GM23248 (cell line): ENCODE measurements around the gene CIROP. TPM values are rescaled to one million over a fixed set of nuclear protein-coding genes. Genes with fewer than 3 reads are reported as not detected.

ENCODE experiments used
- DNase-seq: peaks from one replicate; pipeline ENCODE4 v3.0.0-alpha.2; 2015
- H2AFZ ChIP-seq: fragments of 200-600 bp; sonication (generic); 2 replicates; pipeline ENCODE4 v1.6.1; 2016; ENCODE audit warnings: antibody characterized with exemption
- H3F3A ChIP-seq: fragments of 200-600 bp; sonication (generic); 2 replicates; pipeline ENCODE4 v1.6.1; 2016; ENCODE audit warnings: mild to moderate bottlenecking, antibody characterized with exemption, mixed run types; ENCODE audit not compliant: insufficient read depth
- H3K27ac ChIP-seq: fragments of 200-600 bp; sonication (generic); 2 replicates; pipeline ENCODE4 v1.5.1; 2016; ENCODE audit warnings: mild to moderate bottlenecking
- H3K27me3 ChIP-seq: fragments of 200-600 bp; sonication (generic); replicated peaks from 2 replicates; pipeline ENCODE4 v1.6.1; 2016; ENCODE audit warnings: mild to moderate bottlenecking; ENCODE audit not compliant: insufficient read depth
- H3K36me3 ChIP-seq: fragments of 200-600 bp; sonication (generic); 2 replicates; pipeline ENCODE4 v1.6.1; 2016; ENCODE audit warnings: low read depth, mild to moderate bottlenecking
- H3K4me1 ChIP-seq: fragments of 200-600 bp; sonication (generic); 2 replicates; pipeline ENCODE4 v1.6.1; 2016; ENCODE audit warnings: mild to moderate bottlenecking; ENCODE audit not compliant: insufficient read depth
- H3K4me2 ChIP-seq: fragments of 200-600 bp; sonication (generic); one replicate; pipeline ENCODE4 v1.6.1; 2016; ENCODE audit warnings: mild to moderate bottlenecking; ENCODE audit not compliant: unreplicated experiment
- H3K4me3 ChIP-seq: fragments of 200-600 bp; sonication (generic); 2 replicates; pipeline ENCODE4 v1.5.1; 2016; ENCODE audit warnings: mild to moderate bottlenecking
- H3K79me2 ChIP-seq: fragments of 200-600 bp; sonication (generic); 2 replicates; pipeline ENCODE4 v1.6.1; 2016; ENCODE audit warnings: mild to moderate bottlenecking; ENCODE audit not compliant: insufficient read depth
- H3K9ac ChIP-seq: fragments of 200-600 bp; sonication (generic); 2 replicates; pipeline ENCODE4 v1.6.1; 2016; ENCODE audit warnings: mild to moderate bottlenecking
- H3K9me2 ChIP-seq: fragments of 200-600 bp; sonication (generic); 2 replicates; pipeline ENCODE4 v1.6.1; 2016; ENCODE audit warnings: mixed run types, mild to moderate bottlenecking, moderate library complexity; ENCODE audit not compliant: insufficient read depth
- H3K9me3 ChIP-seq: fragments of 200-600 bp; sonication (generic); one replicate; pipeline ENCODE4 v1.6.1; 2017; ENCODE audit warnings: low read depth
- H4K20me1 ChIP-seq: fragments of 200-600 bp; sonication (generic); 2 replicates; pipeline ENCODE4 v1.6.0; 2016; ENCODE audit not compliant: insufficient read depth
- EZH2 ChIP-seq: fragments of 200-600 bp; sonication (generic); IDR thresholded peaks from 2 replicates; pipeline ENCODE4 v1.6.1; 2018; ENCODE audit warnings: antibody characterized with exemption, mild to moderate bottlenecking; ENCODE audit not compliant: insufficient read depth, poor library complexity, severe bottlenecking
- EZH2phosphoT487 ChIP-seq: fragments of 200-600 bp; sonication (generic); IDR thresholded peaks from 2 replicates; pipeline ENCODE4 v1.6.1; 2018; ENCODE audit warnings: antibody characterized with exemption, moderate library complexity, mild to moderate bottlenecking, low read depth; ENCODE audit not compliant: insufficient read depth
- WGBS, 2 experiments: methylation state at CpG; one replicate each; pipeline ENCODE4 v1.1.6; 2015 to 2017; ENCODE audit warnings: low lambda C conversion rate in 2 of 2, low coverage in 1 of 2; ENCODE audit errors: missing lambda C conversion rate in 2 of 2; 5-methylcytosine and 5-hydroxymethylcytosine counted together
- in situ Hi-C: fragments of 300-500 bp; cut with MboI; formaldehyde crosslinking; loops from 2 replicates; pipeline ENCODE4 v1.15.0; 2020
- polyA plus RNA-seq: library from polyadenylated mRNA; unstranded; fragments of >200 nt; fragmentation: Nextera tagmentation; extraction: Ambion mirVana; gene quantifications from 2 replicates; pipeline ENCODE4 v1.2.1, GENCODE V29; 2016
- total RNA-seq: library from RNA; depleted of rRNA; stranded (reverse); fragments of >200 nt; shearing (Covaris generic); gene quantifications from 2 replicates; pipeline ENCODE4 v1.2.3, GENCODE V29; 2014

CIROP gene
- total and polyA plus RNA-seq, 2 experiments from 2014 or later: not detected

- H3K27me3 ChIP-seq: no peaks in the 10 kb centered on the region
- H3K9ac ChIP-seq: no peak overlapping the region
- H3K4me3 ChIP-seq: no peak overlapping the region
- no peaks in the 10 kb centered on the region for H3K9me2 ChIP-seq
- no peak overlapping the region for H3K27ac ChIP-seq
- no peak for DNase-seq
- TF ChIP-seq EZH2phosphoT487 (no peak), EZH2 (no peak)
- no peak overlapping the region for H2AFZ ChIP-seq
- peaks cover 24% of the 10 kb centered on the region for H3F3A ChIP-seq
- in situ Hi-C loops: no loop called here
- H4K20me1 ChIP-seq: no peaks in the 10 kb centered on the region
- H3K79me2 ChIP-seq: no peaks in the 10 kb centered on the region
- H3K36me3 ChIP-seq: no peaks in the 10 kb centered on the region
- H3K4me2 ChIP-seq: no peak overlapping the region
- no peaks in the 10 kb centered on the region for H3K9me3 ChIP-seq
- H3K4me1 ChIP-seq: peaks cover 23% of the 10 kb centered on the region
Measured at GRCh38 chr14:23149745-23150144, 45.0 kb upstream of the CIROP start.

GRCh38 chr14:23148591-23149249, 43.9 kb upstream of the CIROP start:
- in situ Hi-C loops: no loop called here
- Histone ChIP-seq H3K9ac (no peak overlapping the region), H3K79me2 (no peaks in the 10 kb centered on the region), H3K27me3 (no peaks in the 10 kb centered on the region), H3K4me2 (no peak overlapping the region), H2AFZ (no peak overlapping the region), H3K36me3 (no peaks in the 10 kb centered on the region), H3K9me3 (no peaks in the 10 kb centered on the region), H3K4me1 (peaks cover 13% of the 10 kb centered on the region), H3K27ac (no peak overlapping the region), H4K20me1 (no peaks in the 10 kb centered on the region), H3K9me2 (no peaks in the 10 kb centered on the region), H3F3A (peaks cover 22% of the 10 kb centered on the region), H3K4me3 (no peak overlapping the region)
- TF ChIP-seq EZH2phosphoT487 (no peak), EZH2 (no peak)
- peak; percentile 42 for DNase-seq
- 79% methylated on average over 5 of the region's 5 CpGs for WGBS, 2 experiments

DNA sequence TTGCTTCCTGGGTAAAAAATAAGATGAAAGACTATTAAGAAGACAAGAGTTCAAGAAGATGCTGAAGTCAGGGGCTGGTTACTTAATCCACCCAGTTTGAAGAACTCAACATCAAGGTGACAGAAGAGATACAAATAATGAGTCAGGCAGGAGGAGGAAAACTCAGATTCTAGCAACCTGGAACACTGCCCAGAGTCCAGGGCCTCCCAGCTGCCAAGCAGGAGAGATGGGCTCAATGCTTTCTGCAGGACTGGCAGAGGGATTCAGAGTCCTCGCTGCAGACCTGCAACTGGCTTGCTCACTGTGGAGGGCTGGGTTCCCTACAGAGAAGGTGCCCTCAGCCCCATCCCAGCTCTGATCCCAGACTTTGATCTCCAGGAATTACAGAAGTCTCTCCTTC, 42.9 kb upstream of the CIROP start:
- H3K9ac ChIP-seq: no peak overlapping the region
- peak; percentile 64 for DNase-seq
- no peak overlapping the region for H2AFZ ChIP-seq
- H3K27ac ChIP-seq: no peak overlapping the region
- peaks cover 7% of the 10 kb centered on the region for H3K4me1 ChIP-seq
- no peaks in the 10 kb centered on the region for H3K9me3 ChIP-seq
- H3K79me2 ChIP-seq: no peaks in the 10 kb centered on the region
- no peak overlapping the region for H3K4me2 ChIP-seq
- H3F3A ChIP-seq: peaks cover 20% of the 10 kb centered on the region
- no peaks in the 10 kb centered on the region for H3K9me2 ChIP-seq
- H3K36me3 ChIP-seq: no peaks in the 10 kb centered on the region
- in situ Hi-C loops: no loop called here
- H3K27me3 ChIP-seq: no peaks in the 10 kb centered on the region
- no peak overlapping the region for H3K4me3 ChIP-seq
- H4K20me1 ChIP-seq: no peaks in the 10 kb centered on the region
- 92 to 100% methylated on average over 1 of the region's 1 CpG for WGBS, 2 experiments
- TF ChIP-seq EZH2phosphoT487 (no peak), EZH2 (no peak)

GRCh38 chr14:23146980-23147379, 42.2 kb upstream of the CIROP start:
- Histone ChIP-seq H3K27me3 (no peaks in the 10 kb centered on the region), H3K9ac (no peak overlapping the region)
- 90 to 93% methylated on average over 4 of the region's 4 CpGs for WGBS, 2 experiments

More at GRCh38 chr14:23146980-23147379, 42.2 kb upstream of the CIROP start:
- no peak for DNase-seq
- H3K4me1 ChIP-seq: peaks cover 12% of the 10 kb centered on the region
- peaks cover 20% of the 10 kb centered on the region for H3F3A ChIP-seq
- H4K20me1 ChIP-seq: no peaks in the 10 kb centered on the region
- H3K79me2 ChIP-seq: no peaks in the 10 kb centered on the region
- H3K4me2 ChIP-seq: no peak overlapping the region
- no peak overlapping the region for H3K4me3 ChIP-seq
- in situ Hi-C loops: no loop called here
- no peak overlapping the region for H2AFZ ChIP-seq
- no peak for TF ChIP-seq EZH2
- no peak for TF ChIP-seq EZH2phosphoT487
- no peaks in the 10 kb centered on the region for H3K9me3 ChIP-seq
- no peak overlapping the region for H3K27ac ChIP-seq
- H3K36me3 ChIP-seq: no peaks in the 10 kb centered on the region
- H3K9me2 ChIP-seq: no peaks in the 10 kb centered on the region
